WTC11 (cell line): ENCODE measurements around the gene HOXB5. TPM values are rescaled to one million over a fixed set of nuclear protein-coding genes. Genes with fewer than 3 reads are reported as not detected.

ENCODE experiments used
- ATAC-seq: fragments of 200-7000 bp; cut with Tn5 transposase; 2 replicates; pipeline ENCODE4 v1.10.0; 2021; ENCODE audit warnings: mild to moderate bottlenecking, moderate library complexity
- CTCF ChIA-PET: fragments of 300-600 bp; sonication (Branson Sonifier 250); formaldehyde crosslinking; loops from one replicate; lab custom pipeline; 2021; ENCODE audit warnings: antibody characterized with exemption; lab: Charles Lee
- POLR2A ChIA-PET: fragments of 350-600 bp; sonication (Branson Sonifier 250); formaldehyde crosslinking; loops from one replicate; lab custom pipeline; 2021; ENCODE audit warnings: antibody characterized with exemption; lab: Charles Lee
- DNase-seq: peaks from one replicate; pipeline ENCODE4 v3.0.0; 2021; ENCODE audit warnings: low spot score
- H3K27ac Mint-ChIP-seq: 2 replicates; pipeline ENCODE4 v1.8.0; 2021; ENCODE audit warnings: mixed read lengths
- H3K27me3 Mint-ChIP-seq: 2 replicates; pipeline ENCODE4 v1.8.0; 2021; ENCODE audit warnings: low read depth, mild to moderate bottlenecking, moderate library complexity, mixed read lengths
- H3K36me3 Mint-ChIP-seq: 2 replicates; pipeline ENCODE4 v1.8.0; 2021; ENCODE audit warnings: mixed read lengths
- H3K4me1 Mint-ChIP-seq: 2 replicates; pipeline ENCODE4 v1.8.0; 2022; ENCODE audit warnings: mixed read lengths
- H3K4me3 Mint-ChIP-seq: 2 replicates; pipeline ENCODE4 v1.8.0; 2021; ENCODE audit warnings: mild to moderate bottlenecking, moderate library complexity, mixed read lengths
- H3K9me3 Mint-ChIP-seq: 2 replicates; pipeline ENCODE4 v1.8.0; 2021; ENCODE audit warnings: mixed read lengths
- AFF4 ChIP-seq: sonication (generic); formaldehyde crosslinking; IDR thresholded peaks from 2 replicates; pipeline ENCODE4 v1.8.1; 2023; ENCODE audit warnings: mild to moderate bottlenecking, missing genetic modification reagents, borderline replicate concordance
- AR ChIP-seq: fragments of 250-450 bp; sonication (Bioruptor Pico); IDR thresholded peaks from 2 replicates; pipeline ENCODE4 v1.9.0; 2021; ENCODE audit warnings: mild to moderate bottlenecking
- ATF3 ChIP-seq: sonication (generic); formaldehyde crosslinking; conservative IDR thresholded peaks from 2 replicates; pipeline ENCODE4 v1.8.1; 2022; ENCODE audit warnings: mild to moderate bottlenecking, missing genetic modification reagents
- CREM ChIP-seq: sonication (generic); formaldehyde crosslinking; IDR thresholded peaks from 2 replicates; pipeline ENCODE4 v1.8.1; 2022; ENCODE audit warnings: mild to moderate bottlenecking, missing genetic modification reagents, moderate library complexity
- CTCF ChIP-seq: fragments of 200-600 bp; IDR thresholded peaks from 2 replicates; pipeline ENCODE4 v1.8.0; 2022; ENCODE audit warnings: antibody characterized with exemption
- ETV6 ChIP-seq: sonication (generic); formaldehyde crosslinking; IDR thresholded peaks from 2 replicates; pipeline ENCODE4 v1.8.1; 2022; ENCODE audit warnings: mild to moderate bottlenecking, missing genetic modification reagents
- FOXP4 ChIP-seq: sonication (generic); formaldehyde crosslinking; IDR thresholded peaks from 2 replicates; pipeline ENCODE4 v1.8.0; 2022; ENCODE audit warnings: mild to moderate bottlenecking, missing genetic modification reagents
- HMGXB4 ChIP-seq: sonication (generic); formaldehyde crosslinking; IDR thresholded peaks from 2 replicates; pipeline ENCODE4 v1.8.1; 2023; ENCODE audit warnings: mild to moderate bottlenecking, moderate library complexity, missing genetic modification reagents
- IRF2 ChIP-seq: sonication (generic); formaldehyde crosslinking; IDR thresholded peaks from 2 replicates; pipeline ENCODE4 v1.8.0; 2022; ENCODE audit warnings: low read depth, missing genetic modification reagents, borderline replicate concordance
- NFATC4 ChIP-seq: fragments of 250-450 bp; sonication (Bioruptor Pico); IDR thresholded peaks from 2 replicates; pipeline ENCODE4 v1.9.0; 2021; ENCODE audit warnings: mild to moderate bottlenecking
- NFE2L1 ChIP-seq: sonication (generic); formaldehyde crosslinking; IDR thresholded peaks from 2 replicates; pipeline ENCODE4 v1.8.1; 2023; ENCODE audit warnings: missing genetic modification reagents
- NFYB ChIP-seq: sonication (generic); formaldehyde crosslinking; conservative IDR thresholded peaks from 2 replicates; pipeline ENCODE4 v1.8.0; 2022; ENCODE audit warnings: low read depth, missing genetic modification reagents
- OVOL2 ChIP-seq: fragments of 250-450 bp; sonication (Bioruptor Pico); IDR thresholded peaks from 2 replicates; pipeline ENCODE4 v1.9.0; 2021; ENCODE audit warnings: mild to moderate bottlenecking, borderline replicate concordance
- PREB ChIP-seq: sonication (generic); formaldehyde crosslinking; IDR thresholded peaks from 2 replicates; pipeline ENCODE4 v1.8.1; 2022; ENCODE audit warnings: mild to moderate bottlenecking, missing genetic modification reagents, moderate library complexity, borderline replicate concordance
- TEAD1 ChIP-seq: sonication (generic); formaldehyde crosslinking; IDR thresholded peaks from 2 replicates; pipeline ENCODE4 v1.8.0; 2022; ENCODE audit warnings: mild to moderate bottlenecking, missing genetic modification reagents
- ZNF219 ChIP-seq: sonication (generic); formaldehyde crosslinking; IDR thresholded peaks from 2 replicates; pipeline ENCODE4 v1.8.0; 2023; ENCODE audit warnings: missing genetic modification reagents, mild to moderate bottlenecking, borderline replicate concordance
- ZNF317 ChIP-seq: sonication (generic); formaldehyde crosslinking; IDR thresholded peaks from 2 replicates; pipeline ENCODE4 v1.8.1; 2023; ENCODE audit warnings: low read depth, mild to moderate bottlenecking, moderate library complexity, missing genetic modification reagents, borderline replicate concordance
- total RNA-seq: library from RNA; stranded (reverse); gene quantifications from 3 replicates; pipeline ENCODE4 v1.2.3, GENCODE V29; 2021

HOXB5 gene
- total RNA-seq, 1 experiment from 2014 or later: not detected

- ChIA-PET POLR2A (no interaction called here), CTCF (interaction anchor here (1.1 to 3.6 kb wide), 3 partner anchors 42 to 88 kb away, joined by 3 to 21 read pairs (median 4); no protein-coding TSS in a partner anchor)
- Mint-ChIP-seq H3K36me3 (no peaks in the 10 kb centered on the region), H3K27ac (no peak overlapping the region), H3K27me3 (peaks cover 100% of the 10 kb centered on the region; the same call in 1 of the 2 replicates), H3K9me3 (no peaks in the 10 kb centered on the region), H3K4me1 (peaks cover 49% of the 10 kb centered on the region), H3K4me3 (no peak overlapping the region)
- ATAC-seq (no peak), DNase-seq (no peak)
- TF ChIP-seq TEAD1 (CRISPR knock-in tag) (no peak), ATF3 (CRISPR knock-in tag) (no peak), AFF4 (no peak), IRF2 (no peak), ZNF219 (CRISPR knock-in tag) (no peak)
Observed at GRCh38 chr17:48589060-48589830, 4.3 kb downstream of the HOXB5 start.

- no peak for DNase-seq
- no peak for ATAC-seq
- no peak for TF ChIP-seq CTCF
- TF ChIP-seq NFYB (CRISPR knock-in tag): no peak
- no peak for TF ChIP-seq ETV6
- TF ChIP-seq PREB (CRISPR knock-in tag): no peak
- TF ChIP-seq NFE2L1 (CRISPR knock-in tag): no peak
- TF ChIP-seq, all 79 proteins: peak for 0
- ChIA-PET POLR2A (no interaction called here), CTCF (interaction anchor here (0.5 to 3.6 kb wide), 9 partner anchors 22 to 373 kb away, joined by 3 to 21 read pairs (median 4); no protein-coding TSS in a partner anchor)
- Mint-ChIP-seq H3K4me1 (peaks cover 45% of the 10 kb centered on the region), H3K27ac (no peak overlapping the region), H3K27me3 (peaks cover 100% of the 10 kb centered on the region; the same call in 1 of the 2 replicates), H3K36me3 (no peaks in the 10 kb centered on the region), H3K4me3 (no peak overlapping the region), H3K9me3 (no peaks in the 10 kb centered on the region)
Observed at GRCh38 chr17:48588528-48588927, 5.1 kb downstream of the HOXB5 start.

- Mint-ChIP-seq H3K27me3 (peaks cover 100% of the 10 kb centered on the region; the same call in 1 of the 2 replicates), H3K4me1 (peaks cover 40% of the 10 kb centered on the region)
- TF ChIP-seq NFATC4 (CRISPR knock-in tag) (no peak), CREM (no peak), FOXP4 (CRISPR knock-in tag) (no peak), OVOL2 (CRISPR knock-in tag) (no peak), ZNF317 (CRISPR knock-in tag) (no peak), AR (no peak), HMGXB4 (CRISPR knock-in tag) (no peak), NFYB (CRISPR knock-in tag) (no peak)
Observed at GRCh38 chr17:48588074-48588415, 5.5 kb downstream of the HOXB5 start.

More at GRCh38 chr17:48588074-48588415, 5.5 kb downstream of the HOXB5 start:
- no peak overlapping the region for H3K27ac Mint-ChIP-seq
- DNase-seq: no peak
- ChIA-PET POLR2A (no interaction called here), CTCF (interaction anchor here (0.5 to 3.6 kb wide), 9 partner anchors 13 to 372 kb away, joined by 3 to 21 read pairs (median 4); no protein-coding TSS in a partner anchor)
- no peaks in the 10 kb centered on the region for H3K36me3 Mint-ChIP-seq
- no peak for ATAC-seq
- H3K9me3 Mint-ChIP-seq: no peaks in the 10 kb centered on the region
- H3K4me3 Mint-ChIP-seq: no peak overlapping the region
